Measurements from ENCODE around the gene MRPL24. TPM values are rescaled to one million over a fixed set of nuclear protein-coding genes. Genes with fewer than 3 reads are reported as not detected.

The MRPL24 gene
- total and polyA plus RNA-seq, 9 of the 15 experiments (the other 6 are each of a cell fraction or from before 2014, with no cell fraction given), result 74.3 to 267 (median 113) TPM

DNA sequence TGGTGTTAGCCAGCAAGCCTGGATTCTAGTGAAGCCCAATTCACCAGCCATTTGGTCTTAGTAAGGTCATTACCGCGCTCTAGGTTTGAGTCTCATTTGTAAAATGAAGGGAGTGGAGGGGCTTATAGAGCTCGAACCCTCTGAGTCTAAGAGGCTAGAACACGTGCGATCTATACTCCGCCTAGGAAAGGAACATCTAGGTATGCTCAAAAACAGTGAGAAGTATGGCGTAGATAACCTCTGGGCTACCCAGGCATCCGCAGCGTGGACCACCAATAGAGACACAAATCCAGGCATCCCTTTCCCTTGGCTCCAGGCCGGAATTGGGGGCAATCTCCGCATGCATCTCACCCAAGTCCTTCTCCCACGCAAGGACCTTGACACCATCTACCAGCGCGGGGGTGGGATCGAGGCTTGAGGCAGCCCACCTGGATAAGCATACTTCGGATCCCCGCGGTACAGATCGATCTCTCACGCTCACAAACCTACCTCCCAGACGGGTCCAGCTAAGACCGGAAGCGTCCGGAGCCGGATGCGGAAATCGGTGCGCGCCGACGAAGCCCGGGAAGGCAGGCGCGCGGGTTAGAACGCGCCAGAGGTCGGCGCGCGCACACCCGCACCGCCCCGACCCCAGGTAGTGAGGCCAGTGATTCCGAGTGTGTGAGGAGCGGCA is 12.8 kb downstream of the MRPL24 start, which contains the start of gene METTL25B (continued):
- TF ChIP-seq ZBTB40 (IDR thresholded peaks at IDR 0.05) (peak; percentile 93), ZBTB40 (CRISPR knock-in tag; IDR thresholded peaks at IDR 0.05) (no peak), HDAC6 (IDR thresholded peaks at IDR 0.05; ENCODE audit: low read depth, low read length) (no peak), ZNF347 (CRISPR knock-in tag; IDR thresholded peaks at IDR 0.05; ENCODE audit: low read depth) (no peak), CTBP1 (IDR thresholded peaks at IDR 0.05; ENCODE audit: borderline replicate concordance) (no peak), ZFX (CRISPR knock-in tag; IDR thresholded peaks at IDR 0.05) (no peak), ZNF175 (CRISPR knock-in tag; IDR thresholded peaks at IDR 0.05; ENCODE audit: low read depth) (peak; percentile 73; the same call in 1 of the 2 replicates), C11orf30 (IDR thresholded peaks at IDR 0.05; ENCODE audit: low read depth) (no peak; the same call in 1 of the 2 replicates)
- TF ChIP-seq, protein P1, sequence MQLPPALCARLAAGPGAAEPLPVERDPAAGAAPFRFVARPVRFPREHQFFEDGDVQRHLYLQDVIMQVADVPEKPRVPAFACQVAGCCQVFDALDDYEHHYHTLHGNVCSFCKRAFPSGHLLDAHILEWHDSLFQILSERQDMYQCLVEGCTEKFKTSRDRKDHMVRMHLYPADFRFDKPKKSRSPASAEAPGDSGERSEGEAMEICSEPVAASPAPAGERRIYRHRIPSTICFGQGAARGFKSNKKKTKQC (CRISPR knock-in tag; IDR thresholded peaks at IDR 0.05), result no peak
- TF ChIP-seq, protein P2, sequence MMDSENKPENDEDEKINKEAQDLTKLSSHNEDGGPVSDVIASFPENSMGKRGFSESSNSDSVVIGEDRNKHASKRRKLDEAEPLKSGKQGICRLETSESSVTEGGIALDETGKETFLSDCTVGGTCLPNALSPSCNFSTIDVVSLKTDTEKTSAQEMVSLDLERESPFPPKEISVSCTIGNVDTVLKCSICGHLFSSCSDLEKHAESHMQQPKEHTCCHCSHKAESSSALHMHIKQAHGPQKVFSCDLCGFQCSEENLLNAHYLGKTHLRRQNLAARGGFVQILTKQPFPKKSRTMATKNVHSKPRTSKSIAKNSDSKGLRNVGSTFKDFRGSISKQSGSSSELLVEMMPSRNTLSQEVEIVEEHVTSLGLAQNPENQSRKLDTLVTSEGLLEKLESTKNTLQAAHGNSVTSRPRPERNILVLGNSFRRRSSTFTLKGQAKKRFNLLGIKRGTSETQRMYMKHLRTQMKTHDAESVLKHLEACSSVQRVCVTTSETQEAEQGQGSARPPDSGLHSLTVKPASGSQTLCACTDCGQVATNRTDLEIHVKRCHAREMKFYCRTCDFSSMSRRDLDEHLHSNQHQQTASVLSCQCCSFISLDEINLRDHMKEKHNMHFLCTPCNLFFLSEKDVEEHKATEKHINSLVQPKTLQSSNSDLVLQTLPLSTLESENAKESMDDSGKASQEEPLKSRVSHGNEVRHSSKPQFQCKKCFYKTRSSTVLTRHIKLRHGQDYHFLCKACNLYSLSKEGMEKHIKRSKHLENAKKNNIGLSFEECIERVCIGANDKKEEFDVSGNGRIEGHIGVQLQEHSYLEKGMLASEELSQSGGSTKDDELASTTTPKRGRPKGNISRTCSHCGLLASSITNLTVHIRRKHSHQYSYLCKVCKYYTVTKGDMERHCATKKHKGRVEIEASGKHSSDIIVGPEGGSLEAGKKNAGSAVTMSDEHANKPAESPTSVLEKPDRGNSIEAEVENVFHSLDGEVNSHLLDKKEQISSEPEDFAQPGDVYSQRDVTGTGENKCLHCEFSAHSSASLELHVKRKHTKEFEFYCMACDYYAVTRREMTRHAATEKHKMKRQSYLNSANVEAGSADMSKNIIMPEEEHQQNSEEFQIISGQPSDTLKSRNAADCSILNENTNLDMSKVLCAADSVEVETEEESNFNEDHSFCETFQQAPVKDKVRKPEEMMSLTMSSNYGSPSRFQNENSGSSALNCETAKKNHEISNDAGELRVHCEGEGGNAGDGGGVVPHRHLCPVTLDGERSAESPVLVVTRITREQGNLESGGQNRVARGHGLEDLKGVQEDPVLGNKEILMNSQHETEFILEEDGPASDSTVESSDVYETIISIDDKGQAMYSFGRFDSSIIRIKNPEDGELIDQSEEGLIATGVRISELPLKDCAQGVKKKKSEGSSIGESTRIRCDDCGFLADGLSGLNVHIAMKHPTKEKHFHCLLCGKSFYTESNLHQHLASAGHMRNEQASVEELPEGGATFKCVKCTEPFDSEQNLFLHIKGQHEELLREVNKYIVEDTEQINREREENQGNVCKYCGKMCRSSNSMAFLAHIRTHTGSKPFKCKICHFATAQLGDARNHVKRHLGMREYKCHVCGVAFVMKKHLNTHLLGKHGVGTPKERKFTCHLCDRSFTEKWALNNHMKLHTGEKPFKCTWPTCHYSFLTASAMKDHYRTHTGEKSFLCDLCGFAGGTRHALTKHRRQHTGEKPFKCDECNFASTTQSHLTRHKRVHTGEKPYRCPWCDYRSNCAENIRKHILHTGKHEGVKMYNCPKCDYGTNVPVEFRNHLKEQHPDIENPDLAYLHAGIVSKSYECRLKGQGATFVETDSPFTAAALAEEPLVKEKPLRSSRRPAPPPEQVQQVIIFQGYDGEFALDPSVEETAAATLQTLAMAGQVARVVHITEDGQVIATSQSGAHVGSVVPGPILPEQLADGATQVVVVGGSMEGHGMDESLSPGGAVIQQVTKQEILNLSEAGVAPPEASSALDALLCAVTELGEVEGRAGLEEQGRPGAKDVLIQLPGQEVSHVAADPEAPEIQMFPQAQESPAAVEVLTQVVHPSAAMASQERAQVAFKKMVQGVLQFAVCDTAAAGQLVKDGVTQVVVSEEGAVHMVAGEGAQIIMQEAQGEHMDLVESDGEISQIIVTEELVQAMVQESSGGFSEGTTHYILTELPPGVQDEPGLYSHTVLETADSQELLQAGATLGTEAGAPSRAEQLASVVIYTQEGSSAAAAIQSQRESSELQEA (IDR thresholded peaks at IDR 0.05; ENCODE audit: low read depth), result no peak
